IMR-90 (cell line): Measurements from ENCODE around the gene ADGRD1. TPM values are rescaled to one million over a fixed set of nuclear protein-coding genes. Genes with fewer than 3 reads are reported as not detected.

ENCODE experiments used
- ATAC-seq: fragments of 200-7000 bp; cut with Tn5 transposase; 2 replicates; pipeline ENCODE4 v1.9.1; 2020; ENCODE audit warnings: low read depth, mild to moderate bottlenecking, moderate library complexity
- BruUV-seq: library from RNA; stranded (reverse); fragments of 400-500 nt; replicated peaks from 2 replicates; lab custom pipeline; 2021; lab: Mats Ljungman, UMichigan
- CTCF ChIA-PET: fragments of 300-600 bp; formaldehyde crosslinking; extraction: SDS; loops from one replicate; lab custom pipeline; 2021; ENCODE audit warnings: antibody characterized with exemption; lab: Yijun Ruan, JAX
- POLR2A ChIA-PET: fragments of 300-600 bp; sonication (Branson Sonifier 250); formaldehyde crosslinking; loops from one replicate; lab custom pipeline; 2022; ENCODE audit warnings: antibody characterized with exemption; ENCODE audit not compliant: unreplicated experiment; lab: Charles Lee
- DNase-seq: peaks from one replicate; pipeline ENCODE4 v3.0.0; 2013
- H2AFZ ChIP-seq: replicated peaks from 2 replicates; pipeline ENCODE3; 2013; ENCODE audit warnings: low read length, mild to moderate bottlenecking; ENCODE audit not compliant: poor library complexity
- H2AK5ac ChIP-seq: 2 replicates; pipeline ENCODE4 v1.6.1; 2013; ENCODE audit warnings: low read depth, low read length, inconsistent platforms
- H2AK9ac ChIP-seq: replicated peaks from 2 replicates; pipeline ENCODE3; 2013; ENCODE audit warnings: mild to moderate bottlenecking, low read depth, low read length, moderate library complexity; ENCODE audit not compliant: poor library complexity
- H2BK120ac ChIP-seq: 2 replicates; pipeline ENCODE4 v1.6.1; 2013; ENCODE audit warnings: low read depth, low read length, inconsistent platforms
- H2BK15ac ChIP-seq: 3 replicates; pipeline ENCODE4 v1.6.1; 2013; ENCODE audit warnings: low read depth, low read length, inconsistent platforms
- H2BK20ac ChIP-seq: 2 replicates; pipeline ENCODE4 v1.6.1; 2013; ENCODE audit warnings: low read depth, mild to moderate bottlenecking, inconsistent platforms, low read length, moderate library complexity
- H2BK5ac ChIP-seq: 2 replicates; pipeline ENCODE4 v1.6.1; 2013; ENCODE audit warnings: mild to moderate bottlenecking, low read depth, low read length, inconsistent platforms; ENCODE audit not compliant: poor library complexity, severe bottlenecking
- H3K14ac ChIP-seq: replicated peaks from 2 replicates; pipeline ENCODE4 v1.6.1; 2013; ENCODE audit warnings: low read depth, low read length, inconsistent platforms
- H3K18ac ChIP-seq: 2 replicates; pipeline ENCODE4 v1.6.1; 2013; ENCODE audit warnings: low read depth, low read length, control low read depth
- H3K23ac ChIP-seq: 2 replicates; pipeline ENCODE4 v1.6.1; 2013; ENCODE audit warnings: low read depth, low read length, inconsistent platforms
- H3K27ac ChIP-seq: 2 replicates; pipeline ENCODE4 v1.5.1; 2013; ENCODE audit warnings: mild to moderate bottlenecking, control low read depth, low read length; ENCODE audit not compliant: insufficient read depth
- H3K27me3 ChIP-seq: 2 replicates; pipeline ENCODE4 v1.6.1; 2013; ENCODE audit warnings: low read length; ENCODE audit not compliant: control insufficient read depth, insufficient read depth
- H3K36me3 ChIP-seq: 2 replicates; pipeline ENCODE4 v1.6.1; 2013; ENCODE audit warnings: low read length, mixed read lengths; ENCODE audit not compliant: control insufficient read depth, insufficient read depth
- H3K4ac ChIP-seq: 2 replicates; pipeline ENCODE4 v1.6.1; 2013; ENCODE audit warnings: low read depth, low read length, inconsistent platforms
- H3K4me1 ChIP-seq: 2 replicates; pipeline ENCODE4 v1.6.1; 2013; ENCODE audit warnings: low read length, mixed read lengths; ENCODE audit not compliant: control insufficient read depth, insufficient read depth
- H3K4me2 ChIP-seq: 2 replicates; pipeline ENCODE4 v1.6.1; 2013; ENCODE audit warnings: low read depth, mild to moderate bottlenecking, control low read depth, low read length, moderate library complexity
- H3K4me3 ChIP-seq: 2 replicates; pipeline ENCODE4 v1.5.1; 2013; ENCODE audit warnings: low read depth, mild to moderate bottlenecking, control low read depth, low read length, moderate library complexity; ENCODE audit not compliant: insufficient read depth
- H3K56ac ChIP-seq: 2 replicates; pipeline ENCODE4 v1.6.1; 2013; ENCODE audit warnings: low read length, inconsistent platforms; ENCODE audit not compliant: insufficient read depth; ENCODE audit errors: extremely low read depth
- H3K79me1 ChIP-seq, 2 experiments: 2 replicates each; pipeline ENCODE4 v1.6.1; 2013; ENCODE audit warnings: low read length in 2 of 2, inconsistent platforms in 1 of 2, low read depth in 1 of 2
- H3K9ac ChIP-seq: 2 replicates; pipeline ENCODE4 v1.6.1; 2013; ENCODE audit warnings: low read depth, low read length, control low read depth
- H3K9me1 ChIP-seq: 2 replicates; pipeline ENCODE4 v1.6.1; 2013; ENCODE audit warnings: low read length, inconsistent platforms; ENCODE audit not compliant: insufficient read depth
- H3K9me3 ChIP-seq: 2 replicates; pipeline ENCODE4 v1.6.1; 2013; ENCODE audit warnings: low read length; ENCODE audit not compliant: control insufficient read depth, insufficient read depth
- H4K20me1 ChIP-seq: 2 replicates; pipeline ENCODE4 v1.6.1; 2013; ENCODE audit warnings: low read length, inconsistent platforms; ENCODE audit not compliant: insufficient read depth
- H4K5ac ChIP-seq: 2 replicates; pipeline ENCODE4 v1.6.1; 2013; ENCODE audit warnings: mild to moderate bottlenecking, low read depth, low read length, control low read depth
- H4K8ac ChIP-seq, 2 experiments: 2 replicates each; pipeline ENCODE4 v1.6.1; 2013; ENCODE audit warnings: low read depth in 2 of 2, low read length in 2 of 2, control low read depth in 1 of 2, inconsistent platforms in 1 of 2
- H4K91ac ChIP-seq: 2 replicates; pipeline ENCODE4 v1.6.1; 2013; ENCODE audit warnings: low read depth, low read length, inconsistent platforms; ENCODE audit not compliant: insufficient read depth
- BHLHE40 ChIP-seq: fragments of 150-350 bp; IDR thresholded peaks from 2 replicates; pipeline ENCODE4 v1.6.1; 2016; ENCODE audit warnings: mild to moderate bottlenecking, low read depth, low read length
- RCOR1 ChIP-seq: IDR thresholded peaks from 2 replicates; pipeline ENCODE4 v1.6.1; 2012; ENCODE audit warnings: mild to moderate bottlenecking, low read length, improper control_type of control experiment; ENCODE audit not compliant: insufficient replicate concordance
- SMC3 ChIP-seq: fragments of 150-350 bp; IDR thresholded peaks from 2 replicates; pipeline ENCODE4 v1.6.1; 2016; ENCODE audit warnings: low read depth, mild to moderate bottlenecking, antibody characterized with exemption, low read length, moderate library complexity
- WGBS, 2 experiments: methylation state at CpG; one replicate each; pipeline versions ENCODE4 v1.1.5 to v1.1.7; 2013; ENCODE audit warnings: missing lambda C conversion rate in 2 of 2; ENCODE audit not compliant: insufficient read length in 1 of 2; ENCODE audit errors: extremely low coverage in 2 of 2; 5-methylcytosine and 5-hydroxymethylcytosine counted together
- dilution Hi-C: fragments of 300-500 bp; cut with HindIII; formaldehyde crosslinking; loops from one replicate; pipeline ENCODE4 v1.14.3; 2018; ENCODE audit warnings: low sequenced_read_pairs; ENCODE audit not compliant: unreplicated experiment
- in situ Hi-C: fragments of 300-500 bp; cut with MboI; formaldehyde crosslinking; loops from 3 replicates; pipeline ENCODE4 v1.14.3; 2019; ENCODE audit warnings: low sequenced_read_pairs, inconsistent platforms, mixed read lengths
- intact Hi-C: fragments of 100-400 bp; cut with micrococcal nuclease; formaldehyde crosslinking; loops from 2 replicates; pipeline ENCODE4 v1.10.0; 2022
- polyA plus RNA-seq, 3 experiments: library from polyadenylated mRNA; depleted of rRNA; stranded (reverse); fragments of >200 nt; gene quantifications; 2 replicates each; pipeline ENCODE4 v1.2.3, GENCODE V29; 2012; ENCODE audit warnings: low replicate concordance in 1 of 3
- total RNA-seq: library from RNA; depleted of rRNA; stranded (reverse); fragments of >200 nt; gene quantifications from 2 replicates; pipeline ENCODE4 v1.2.3, GENCODE V29; 2012

Gene ADGRD1
- total and polyA plus RNA-seq, 2 of the 4 experiments (the other 2 are of a cell fraction), result not detected

- ChIA-PET POLR2A (no interaction called here), CTCF (no interaction called here)
- Histone ChIP-seq H3K36me3 (no peaks in the 10 kb centered on the region), H3K14ac (no peak overlapping the region), H4K91ac (no peak overlapping the region), H3K56ac (no peak overlapping the region), H3K4me1 (no peaks in the 10 kb centered on the region), H4K5ac (no peak overlapping the region), H2AK5ac (no peak overlapping the region), H2AFZ (no peak overlapping the region), H3K27ac (no peak overlapping the region), H3K9me1 (no peaks in the 10 kb centered on the region), H2BK5ac (no peak overlapping the region), H3K4me2 (no peak overlapping the region), H3K27me3 (no peaks in the 10 kb centered on the region), H2BK15ac (no peak overlapping the region), H4K20me1 (no peaks in the 10 kb centered on the region), H3K4ac (no peak overlapping the region), H3K4me3 (no peak overlapping the region), H3K9ac (no peak overlapping the region), H2BK120ac (no peak overlapping the region), H3K18ac (no peak overlapping the region), H4K8ac (no peak overlapping the region), H3K9me3 (peaks cover 66% of the 10 kb centered on the region), H3K79me1 (no peaks in the 10 kb centered on the region), H2AK9ac (no peak overlapping the region), H3K23ac (no peak overlapping the region), H2BK20ac (no peak overlapping the region)
- BruUV-seq, result no TSS peak
- intact Hi-C loops, result no loop called here
- DNase-seq, result no peak
- dilution Hi-C loops, result no loop called here
- no peak for ATAC-seq
- 53% methylated on average over 2 of the region's 25 CpGs; no CpG with 5 or more reads in 1 of the 2 experiments for WGBS, 2 experiments
- in situ Hi-C loops, result no loop called here
- TF ChIP-seq SMC3, result no peak
- no peak for TF ChIP-seq RCOR1
- TF ChIP-seq BHLHE40, result no peak
These were observed 141.4 kb downstream of the ADGRD1 start for GRCh38 chr12:131094831-131095805.
